Erythroblast (primary cell): ENCODE results near the gene CIPC.

Source experiments
- DNase-seq, 2 experiments: peaks; one replicate each; lab custom pipeline; 2025; lab: John Stamatoyannopoulos, UW
- GATA1 ChIP-seq: IDR thresholded peaks from 2 replicates; pipeline ENCODE4 v1.6.1; 2011; ENCODE audit warnings: low read depth, mild to moderate bottlenecking, control low read depth, low read length, moderate library complexity
- POLR2A ChIP-seq: IDR thresholded peaks from 2 replicates; pipeline ENCODE4 v1.6.1; 2011; ENCODE audit warnings: mild to moderate bottlenecking, low read length

CIPC gene

GRCh38 chr14:77097700-77098528 is at the start of gene CIPC:
CIPC (plus strand) TSS chr14:77098258; CDS start chr14:77105709, 7,451 bp downstream.
- peak; percentile 100 for DNase-seq
- peak; percentile 76 for TF ChIP-seq POLR2A
- TF ChIP-seq GATA1: no peak

- no peak for DNase-seq
Measured at GRCh38 chr14:77051116-77051515, 46.9 kb upstream of the CIPC start.

GRCh38 chr14:77052281-77053044 is 45.6 kb upstream of the CIPC start:
- TF ChIP-seq GATA1: no peak
- no peak for TF ChIP-seq POLR2A
- no peak for DNase-seq

More at GRCh38 chr14:77051116-77051515, 46.9 kb upstream of the CIPC start:
- TF ChIP-seq POLR2A (no peak), GATA1 (no peak)

- DNase-seq: peak; percentile 76 to 88
- TF ChIP-seq GATA1 (no peak), POLR2A (no peak)
Measured at GRCh38 chr14:77053046-77053841, 44.8 kb upstream of the CIPC start.

GRCh38 chr14:77055306-77055705 is 42.8 kb upstream of the CIPC start:
- no peak for DNase-seq
- TF ChIP-seq POLR2A: no peak
- TF ChIP-seq GATA1: no peak

GRCh38 chr14:77055981-77056380 is 42.1 kb upstream of the CIPC start:
- TF ChIP-seq GATA1 (no peak), POLR2A (no peak)
- no peak for DNase-seq

- TF ChIP-seq POLR2A (no peak), GATA1 (no peak)
- no peak for DNase-seq
Measured at GRCh38 chr14:77058117-77058516, 39.9 kb upstream of the CIPC start.

GRCh38 chr14:77058785-77059184 is 39.3 kb upstream of the CIPC start:
- TF ChIP-seq POLR2A: no peak
- TF ChIP-seq GATA1: no peak
- no peak for DNase-seq

- no peak for TF ChIP-seq POLR2A
- TF ChIP-seq GATA1: no peak
- peak; percentile 46 to 51 for DNase-seq
Measured at GRCh38 chr14:77059276-77059915, 38.7 kb upstream of the CIPC start.

- no peak for DNase-seq
- TF ChIP-seq GATA1: no peak
- TF ChIP-seq POLR2A: no peak
Measured at GRCh38 chr14:77061630-77062257, 36.3 kb upstream of the CIPC start.

GRCh38 chr14:77062261-77062660 is 35.8 kb upstream of the CIPC start:
- TF ChIP-seq GATA1: no peak
- no peak for TF ChIP-seq POLR2A
- no peak for DNase-seq

GRCh38 chr14:77063571-77064171 is 34.4 kb upstream of the CIPC start:
- no peak for DNase-seq
- TF ChIP-seq POLR2A (no peak), GATA1 (no peak)
